Endodermal cell (in vitro differentiated cells): ENCODE measurements around the gene TBC1D8. TPM values are rescaled to one million over a fixed set of nuclear protein-coding genes. Genes with fewer than 3 reads are reported as not detected.

Experiments used
- DNase-seq: peaks from one replicate; pipeline ENCODE4 v3.0.0-alpha.2; 2017
- H3K27ac ChIP-seq: 2 replicates; pipeline ENCODE4 v1.5.1; 2013; ENCODE audit warnings: mild to moderate bottlenecking, low read depth, low read length, moderate library complexity
- H3K27me3 ChIP-seq: 2 replicates; pipeline ENCODE4 v1.6.1; 2013; ENCODE audit warnings: mild to moderate bottlenecking, low read length, moderate library complexity; ENCODE audit not compliant: insufficient read depth, control insufficient read depth, poor library complexity, severe bottlenecking
- H3K36me3 ChIP-seq: 2 replicates; pipeline ENCODE4 v1.7.0; 2013; ENCODE audit warnings: mild to moderate bottlenecking, low read length, moderate library complexity; ENCODE audit not compliant: control insufficient read depth, insufficient read depth
- H3K4me1 ChIP-seq: one replicate; pipeline ENCODE4 v1.7.0; 2013; ENCODE audit warnings: low read length; ENCODE audit not compliant: control insufficient read depth, insufficient read depth
- H3K4me3 ChIP-seq: 2 replicates; pipeline ENCODE4 v1.5.1; 2013; ENCODE audit warnings: mild to moderate bottlenecking, low read length, moderate library complexity
- H3K9ac ChIP-seq: 2 replicates; pipeline ENCODE4 v1.6.1; 2013; ENCODE audit warnings: mild to moderate bottlenecking, low read length, moderate library complexity; ENCODE audit not compliant: poor library complexity, severe bottlenecking; ENCODE audit errors: extremely low read depth
- H3K9me3 ChIP-seq: 2 replicates; pipeline ENCODE4 v1.6.1; 2013; ENCODE audit warnings: mild to moderate bottlenecking, low read length, moderate library complexity; ENCODE audit not compliant: control insufficient read depth
- H3K27ac Mint-ChIP-seq: 2 replicates; pipeline ENCODE4 v1.8.0; 2020; ENCODE audit warnings: mixed read lengths
- H3K27me3 Mint-ChIP-seq: 2 replicates; pipeline ENCODE4 v1.8.0; 2021; ENCODE audit warnings: mild to moderate bottlenecking, mixed read lengths; ENCODE audit not compliant: insufficient read depth
- H3K36me3 Mint-ChIP-seq: 2 replicates; pipeline ENCODE4 v1.8.0; 2020; ENCODE audit warnings: low read depth, mixed read lengths
- H3K4me1 Mint-ChIP-seq: 2 replicates; pipeline ENCODE4 v1.8.0; 2020; ENCODE audit warnings: mixed read lengths
- H3K4me3 Mint-ChIP-seq: 2 replicates; pipeline ENCODE4 v1.8.0; 2020; ENCODE audit warnings: mild to moderate bottlenecking, moderate library complexity, mixed read lengths
- H3K9me3 Mint-ChIP-seq: 2 replicates; pipeline ENCODE4 v1.8.0; 2020; ENCODE audit warnings: mild to moderate bottlenecking, mixed read lengths
- WGBS, 2 experiments: methylation state at CpG; one replicate each; pipeline versions ENCODE4 v1.1.5 to v1.1.7; 2013; ENCODE audit warnings: missing lambda C conversion rate in 2 of 2, mixed read lengths in 1 of 2; ENCODE audit not compliant: insufficient coverage in 1 of 2, insufficient read length in 1 of 2; 5-methylcytosine and 5-hydroxymethylcytosine counted together
- total RNA-seq, 2 donors: library from RNA; stranded (reverse); fragmentation: NEBNext Ultra II Directional in 1 of 2; extraction: Animal tissue kit (Norgen Biotek cat#: 25700) in 1 of 2; gene quantifications; 2 replicates in 1 of 2; 3 replicates in 1 of 2; pipeline ENCODE4 v1.2.1, GENCODE V29; 2021
- TF ChIP-seq, protein P1 (sequence below): fragments of 200-600 bp; sonication (generic); conservative IDR thresholded peaks from 2 replicates; pipeline ENCODE4 v1.5.0; 2021; ENCODE audit warnings: antibody characterized with exemption, mild to moderate bottlenecking

TBC1D8 gene
- total RNA-seq, 2 donors from 2014 or later = 14.4 to 14.5 TPM

DNA sequence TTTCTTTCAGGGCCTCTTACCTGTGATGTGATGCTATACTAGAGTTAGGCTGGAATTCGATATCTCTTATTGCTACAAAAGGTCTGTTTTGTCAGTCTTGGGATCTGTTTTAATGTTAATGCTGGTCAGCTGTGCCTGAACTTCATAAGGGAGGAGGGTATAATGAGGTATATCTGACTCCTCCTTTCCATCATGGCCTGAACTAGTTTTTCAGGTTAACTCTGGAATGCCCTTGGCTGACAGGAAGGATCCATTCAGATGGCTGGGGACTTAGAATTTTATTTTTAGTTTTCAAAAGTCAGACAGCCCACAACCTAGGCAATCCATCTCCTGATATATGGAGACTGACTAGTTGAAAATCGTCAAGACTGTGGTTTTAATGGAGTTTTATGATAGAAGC lies 35.9 kb upstream of the TBC1D8 start:
- no peaks in the 10 kb centered on the region for H3K4me1 ChIP-seq
- Mint-ChIP-seq H3K36me3 (no peaks in the 10 kb centered on the region), H3K27me3 (peaks cover 2% of the 10 kb centered on the region), H3K4me3 (no peak overlapping the region), H3K27ac (no peak overlapping the region), H3K9me3 (no peaks in the 10 kb centered on the region), H3K4me1 (peaks cover 20% of the 10 kb centered on the region)
- no peaks in the 10 kb centered on the region for H3K36me3 ChIP-seq
- H3K9me3 ChIP-seq = no peaks in the 10 kb centered on the region
- 92 to 100% methylated on average over 1 to 2 of the region's 2 CpGs for WGBS, 2 experiments
- no peaks in the 10 kb centered on the region for H3K27me3 ChIP-seq
- DNase-seq = no peak
- TF ChIP-seq, protein P1, sequence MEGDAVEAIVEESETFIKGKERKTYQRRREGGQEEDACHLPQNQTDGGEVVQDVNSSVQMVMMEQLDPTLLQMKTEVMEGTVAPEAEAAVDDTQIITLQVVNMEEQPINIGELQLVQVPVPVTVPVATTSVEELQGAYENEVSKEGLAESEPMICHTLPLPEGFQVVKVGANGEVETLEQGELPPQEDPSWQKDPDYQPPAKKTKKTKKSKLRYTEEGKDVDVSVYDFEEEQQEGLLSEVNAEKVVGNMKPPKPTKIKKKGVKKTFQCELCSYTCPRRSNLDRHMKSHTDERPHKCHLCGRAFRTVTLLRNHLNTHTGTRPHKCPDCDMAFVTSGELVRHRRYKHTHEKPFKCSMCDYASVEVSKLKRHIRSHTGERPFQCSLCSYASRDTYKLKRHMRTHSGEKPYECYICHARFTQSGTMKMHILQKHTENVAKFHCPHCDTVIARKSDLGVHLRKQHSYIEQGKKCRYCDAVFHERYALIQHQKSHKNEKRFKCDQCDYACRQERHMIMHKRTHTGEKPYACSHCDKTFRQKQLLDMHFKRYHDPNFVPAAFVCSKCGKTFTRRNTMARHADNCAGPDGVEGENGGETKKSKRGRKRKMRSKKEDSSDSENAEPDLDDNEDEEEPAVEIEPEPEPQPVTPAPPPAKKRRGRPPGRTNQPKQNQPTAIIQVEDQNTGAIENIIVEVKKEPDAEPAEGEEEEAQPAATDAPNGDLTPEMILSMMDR = no peak
- H3K27ac ChIP-seq = no peak overlapping the region
- no peak overlapping the region for H3K9ac ChIP-seq
- H3K4me3 ChIP-seq = no peak overlapping the region

GRCh38 chr2:101185656-101186055 lies 34.5 kb upstream of the TBC1D8 start:
- Histone ChIP-seq H3K4me1 (no peaks in the 10 kb centered on the region), H3K9ac (no peak overlapping the region), H3K4me3 (no peak overlapping the region), H3K9me3 (no peaks in the 10 kb centered on the region), H3K36me3 (no peaks in the 10 kb centered on the region), H3K27ac (no peak overlapping the region), H3K27me3 (no peaks in the 10 kb centered on the region)
- WGBS, 2 experiments = 88 to 95% methylated on average over 3 of the region's 3 CpGs
- Mint-ChIP-seq H3K9me3 (no peaks in the 10 kb centered on the region), H3K4me1 (peaks cover 14% of the 10 kb centered on the region), H3K36me3 (no peaks in the 10 kb centered on the region), H3K4me3 (no peak overlapping the region), H3K27me3 (peaks cover 2% of the 10 kb centered on the region), H3K27ac (no peak overlapping the region)
- DNase-seq = no peak
- TF ChIP-seq, protein P1 = no peak

DNA sequence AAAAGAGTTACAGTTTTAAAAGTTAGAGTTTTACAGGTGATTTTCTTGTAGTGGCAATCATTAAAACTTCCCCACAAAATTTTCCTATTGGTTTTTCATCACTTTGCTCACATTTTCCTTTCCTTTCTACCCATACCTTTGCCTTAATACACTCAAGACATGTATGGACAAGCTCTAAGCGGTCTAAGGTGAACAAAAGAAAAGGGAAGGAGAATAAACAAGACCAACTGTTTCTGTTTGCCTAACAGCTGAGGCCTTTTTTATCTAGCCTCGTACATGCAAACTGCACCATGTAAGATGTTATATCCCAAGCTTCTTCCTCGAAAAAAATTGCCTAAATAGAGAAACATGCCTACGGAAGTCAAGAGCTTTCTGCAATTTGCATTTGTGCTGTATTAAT lies 33.9 kb upstream of the TBC1D8 start:
- DNase-seq = no peak
- Mint-ChIP-seq H3K4me3 (no peak overlapping the region), H3K27me3 (peaks cover 2% of the 10 kb centered on the region), H3K36me3 (no peaks in the 10 kb centered on the region), H3K4me1 (peaks cover 14% of the 10 kb centered on the region), H3K27ac (no peak overlapping the region), H3K9me3 (no peaks in the 10 kb centered on the region)
- Histone ChIP-seq H3K27me3 (no peaks in the 10 kb centered on the region), H3K27ac (no peak overlapping the region), H3K9me3 (no peaks in the 10 kb centered on the region), H3K36me3 (no peaks in the 10 kb centered on the region), H3K4me1 (no peaks in the 10 kb centered on the region), H3K4me3 (no peak overlapping the region), H3K9ac (no peak overlapping the region)
- TF ChIP-seq, protein P1 = no peak
- 64 to 90% methylated on average over 3 to 4 of the region's 4 CpGs for WGBS, 2 experiments
